Forelimb muscle (tissue), 1 donor: ENCODE data around the gene MIPOL1. TPM values are rescaled to one million over a fixed set of nuclear protein-coding genes. Genes with fewer than 3 reads are reported as not detected.
"Not testable (repeated sequence)": the region's sequence is repeated elsewhere in the genome, so short reads cannot be mapped to it uniquely, and the experiment has no call there.

ENCODE experiments used
- DNase-seq: peaks from one replicate; pipeline ENCODE4 v3.0.0-alpha.2; 2013; ENCODE audit warnings: low read depth
- polyA plus RNA-seq: library from polyadenylated mRNA; unstranded; fragments of 120-200 nt; gene quantifications from one replicate; pipeline ENCODE4 v1.2.1, GENCODE V29; 2013; ENCODE audit not compliant: insufficient read length

Gene MIPOL1
- polyA plus RNA-seq, 1 donor, result 4.8 TPM

DNA sequence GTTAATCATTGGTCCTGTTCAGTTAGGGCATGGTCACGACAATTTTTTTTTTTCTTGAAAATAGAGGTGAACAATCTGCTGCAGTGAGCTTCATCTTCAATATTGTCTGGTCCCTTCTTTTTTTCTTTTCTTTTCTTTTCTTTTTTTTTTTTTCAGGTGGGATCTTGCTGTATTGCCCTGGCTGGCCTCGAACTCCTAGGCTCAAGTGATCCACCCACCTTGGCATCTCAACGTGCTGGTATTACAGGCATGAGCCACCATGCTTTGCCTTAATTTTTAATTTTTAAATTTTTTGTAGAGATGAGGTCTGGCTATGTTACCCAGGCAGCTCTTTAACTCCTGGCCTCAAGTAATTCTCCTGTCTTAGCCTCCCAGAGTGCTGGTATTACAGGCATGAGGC is 36.5 kb downstream of the MIPOL1 start:
- no peak for DNase-seq

DNA sequence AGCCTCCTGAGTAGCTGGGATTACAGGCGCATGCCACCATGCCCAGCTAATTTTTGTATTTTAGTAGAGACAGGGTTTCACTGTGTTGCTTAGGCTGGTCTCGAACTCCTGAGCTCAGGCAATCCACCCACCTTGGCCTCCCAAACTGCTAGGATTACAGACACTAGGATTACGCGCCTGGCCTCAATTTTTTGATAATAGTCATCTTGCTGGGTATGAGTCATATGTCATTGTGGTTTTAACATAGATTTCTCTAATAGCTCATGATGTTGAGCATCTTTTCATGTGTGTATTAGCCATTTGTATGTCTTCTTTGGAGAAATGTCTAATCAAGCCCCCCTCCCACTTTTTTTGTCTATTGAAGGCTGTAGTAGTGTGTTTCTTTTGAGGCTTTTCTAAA is 38.3 kb downstream of the MIPOL1 start:
- DNase-seq, result not testable (repeated sequence)

DNA sequence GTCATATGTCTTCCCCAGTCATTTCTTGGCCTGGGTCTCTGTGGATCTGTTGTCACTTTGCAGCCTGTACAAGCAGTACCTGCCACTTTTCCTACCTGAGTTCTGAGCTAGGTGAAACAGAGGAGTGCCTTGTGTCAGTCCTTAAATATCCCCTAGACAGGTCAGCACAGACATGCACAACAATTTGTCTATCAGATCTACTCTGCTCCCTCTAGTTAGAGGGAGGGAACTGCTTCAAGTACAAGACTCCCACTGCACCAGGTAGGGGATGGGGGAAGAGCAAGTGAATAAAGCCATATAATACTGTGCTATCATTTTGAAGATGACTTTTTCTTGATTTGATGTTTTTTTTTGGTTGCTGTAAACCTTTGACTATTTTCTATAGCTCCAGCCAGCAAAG is 39.4 kb downstream of the MIPOL1 start:
- DNase-seq, result no peak

DNA sequence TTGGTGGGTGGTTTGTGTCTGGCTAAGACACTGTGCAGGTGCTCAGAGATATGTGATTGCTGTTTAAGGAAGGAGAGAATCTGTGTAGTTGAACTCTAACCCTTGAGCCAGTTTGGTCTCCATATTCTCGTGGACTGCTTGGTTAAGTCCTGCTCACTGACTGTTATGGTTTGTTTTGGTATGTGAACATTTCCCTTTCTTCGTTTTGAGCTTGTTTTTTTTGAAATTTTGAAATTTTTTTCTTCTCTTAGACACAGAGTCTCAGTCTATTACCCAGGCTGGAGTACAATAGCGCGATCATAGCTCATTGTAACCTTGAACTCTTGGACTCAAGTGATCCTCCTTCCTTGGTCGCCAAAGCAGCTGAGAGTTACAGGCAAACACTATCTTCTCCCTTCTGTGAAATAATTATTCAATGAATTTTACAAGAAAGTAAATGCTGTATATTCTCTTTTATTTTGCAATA is 40.0 kb downstream of the MIPOL1 start:
- no peak for DNase-seq

DNA sequence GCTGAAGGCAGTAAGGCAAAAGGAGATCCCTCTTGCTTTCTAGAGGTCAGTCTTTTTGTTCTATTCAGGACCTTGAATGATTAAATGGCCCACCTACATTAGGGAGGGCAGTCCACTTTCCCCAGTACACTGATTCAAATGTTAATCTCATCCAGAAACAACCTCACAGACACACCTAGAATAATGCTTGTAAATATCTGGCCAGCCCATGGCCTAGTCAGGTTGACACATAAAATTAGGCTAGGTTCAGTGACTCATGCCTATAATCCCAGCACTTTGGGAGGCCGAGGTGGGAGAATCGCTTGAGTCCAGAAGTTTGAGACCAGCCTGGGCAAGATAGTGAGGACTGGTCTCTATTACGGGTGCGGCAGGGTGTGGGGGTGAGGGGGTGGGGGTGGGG is 43.5 kb downstream of the MIPOL1 start:
- DNase-seq, result no peak

DNA sequence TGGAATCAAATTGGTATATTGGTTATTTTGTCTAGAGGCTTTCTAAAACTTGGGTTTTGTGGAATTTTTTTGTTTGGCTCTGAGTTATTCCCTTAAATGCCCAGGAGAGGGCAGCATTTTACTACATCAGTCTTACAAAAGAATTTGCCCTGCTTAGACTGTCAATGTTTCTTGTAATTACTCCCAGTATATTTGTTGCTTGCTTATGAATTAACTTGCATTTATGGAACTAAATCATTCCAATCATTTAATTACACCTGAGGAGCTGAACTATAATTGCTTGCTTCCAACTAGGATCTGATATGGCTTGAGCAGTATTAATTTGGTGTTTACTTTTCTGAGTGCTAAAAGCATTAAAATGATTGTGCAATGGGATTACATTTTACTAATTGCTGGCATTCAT is 48.7 kb downstream of the MIPOL1 start:
- peak; percentile 6 for DNase-seq

DNA sequence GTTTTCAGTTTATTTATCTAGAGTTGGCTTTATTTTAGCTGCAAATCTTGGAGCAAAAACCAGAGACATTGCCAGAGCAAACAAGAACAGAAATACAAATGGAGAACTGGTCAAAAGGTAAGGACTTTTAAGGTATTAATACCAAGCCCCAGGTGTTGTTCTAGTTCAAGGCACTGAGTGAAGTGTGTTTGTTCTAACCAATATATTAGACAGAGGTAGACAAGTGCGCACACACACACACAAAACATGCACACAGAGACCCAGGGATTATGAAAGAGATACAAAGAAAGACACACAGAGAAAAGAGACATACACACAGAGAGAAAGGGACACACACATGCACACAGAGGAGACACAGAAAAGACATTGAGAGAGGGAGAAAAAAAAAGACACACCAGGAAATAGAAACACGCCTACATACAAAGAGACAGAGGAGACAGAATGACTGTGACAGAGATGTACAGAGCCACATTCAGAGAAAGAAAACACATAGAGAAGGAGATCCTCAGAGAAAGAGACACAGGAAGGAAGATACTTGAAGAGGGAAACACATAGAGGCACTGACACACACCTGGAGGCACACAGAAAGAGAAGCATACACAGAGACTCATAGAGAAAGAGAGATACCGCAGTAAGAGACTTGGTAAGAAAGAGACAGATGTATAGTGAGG is 50.2 kb downstream of the MIPOL1 start:
- DNase-seq, result no peak

DNA sequence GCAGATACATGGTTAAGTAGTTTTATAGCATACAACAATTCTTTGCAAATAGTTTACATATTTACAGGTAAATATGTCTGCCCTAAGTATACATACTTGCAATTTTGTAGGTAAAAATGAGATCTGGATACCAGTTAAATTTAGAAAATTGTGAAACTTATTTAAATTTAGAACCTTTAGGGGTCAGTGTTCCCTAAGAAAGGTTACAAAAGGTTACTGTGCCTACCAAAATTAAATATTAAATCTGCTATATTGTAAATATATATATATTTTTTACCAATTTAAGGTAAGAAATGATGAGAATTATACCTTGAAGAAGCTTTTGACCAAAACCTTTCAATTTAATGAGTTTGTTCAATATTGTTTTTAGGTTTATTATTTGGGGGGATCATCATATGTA is 54.0 kb downstream of the MIPOL1 start:
- no peak for DNase-seq

DNA sequence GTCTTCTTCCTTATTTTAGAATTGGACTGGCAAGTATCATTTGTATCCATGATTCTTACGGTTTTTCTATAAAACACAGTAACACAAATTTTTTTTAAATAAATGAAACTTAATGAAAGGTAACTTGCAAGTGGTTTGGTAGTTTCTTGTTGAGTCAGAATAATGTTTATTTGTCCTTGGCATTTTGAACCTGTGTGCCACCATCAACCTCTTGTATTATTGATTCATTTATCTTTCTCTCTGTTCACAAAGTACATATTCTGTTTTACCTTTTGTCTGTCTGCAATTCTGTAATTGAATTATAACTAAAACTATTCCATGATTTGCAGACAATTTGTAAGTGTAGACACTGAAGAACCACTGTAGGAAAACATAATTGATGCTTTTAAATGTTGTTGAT is 54.7 kb downstream of the MIPOL1 start:
- DNase-seq, result no peak

DNA sequence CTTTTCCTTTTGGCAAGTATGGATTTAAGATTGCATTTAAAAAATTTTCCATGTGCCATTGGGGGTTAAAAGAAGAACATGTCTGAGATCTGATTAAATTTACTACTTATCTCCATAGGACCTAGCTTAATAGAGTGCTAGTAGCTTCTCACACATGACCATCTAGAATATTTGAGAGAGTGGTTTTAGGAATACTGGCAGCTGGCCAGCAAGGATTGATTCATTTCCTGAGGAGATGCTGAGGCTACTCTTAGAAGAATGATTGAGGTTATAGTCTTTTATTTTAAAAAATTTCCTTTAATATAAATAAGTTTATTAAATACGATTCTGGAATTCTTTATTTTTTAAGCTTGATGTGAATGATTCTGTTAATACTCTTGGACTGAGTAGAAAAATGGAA is 56.2 kb downstream of the MIPOL1 start:
- DNase-seq, result no peak

DNA sequence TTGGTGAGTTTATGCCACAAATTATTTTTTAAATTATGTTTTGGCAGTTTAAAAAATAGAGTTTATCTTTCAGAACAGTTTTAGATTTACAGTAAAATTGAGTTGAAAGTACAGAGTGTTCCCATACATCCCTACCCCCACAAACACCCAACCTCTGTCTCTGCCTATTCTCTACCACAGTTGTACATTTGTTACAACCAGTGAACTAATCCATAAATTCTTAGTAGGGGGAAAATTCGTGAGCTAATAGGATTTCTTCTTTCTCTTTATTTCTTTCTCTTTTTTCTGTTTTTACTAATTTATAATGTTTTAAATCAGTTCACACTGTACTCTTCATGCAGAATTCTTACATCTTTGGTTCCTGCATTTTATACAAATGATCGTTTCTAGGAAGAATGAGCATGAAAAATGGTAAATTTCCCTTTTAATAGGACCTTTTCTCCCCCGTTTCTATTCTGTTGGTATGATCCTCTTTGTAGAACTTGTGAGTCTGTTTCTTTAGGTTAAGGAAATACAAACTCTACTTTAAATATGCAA is 56.7 kb downstream of the MIPOL1 start:
- no peak for DNase-seq

DNA sequence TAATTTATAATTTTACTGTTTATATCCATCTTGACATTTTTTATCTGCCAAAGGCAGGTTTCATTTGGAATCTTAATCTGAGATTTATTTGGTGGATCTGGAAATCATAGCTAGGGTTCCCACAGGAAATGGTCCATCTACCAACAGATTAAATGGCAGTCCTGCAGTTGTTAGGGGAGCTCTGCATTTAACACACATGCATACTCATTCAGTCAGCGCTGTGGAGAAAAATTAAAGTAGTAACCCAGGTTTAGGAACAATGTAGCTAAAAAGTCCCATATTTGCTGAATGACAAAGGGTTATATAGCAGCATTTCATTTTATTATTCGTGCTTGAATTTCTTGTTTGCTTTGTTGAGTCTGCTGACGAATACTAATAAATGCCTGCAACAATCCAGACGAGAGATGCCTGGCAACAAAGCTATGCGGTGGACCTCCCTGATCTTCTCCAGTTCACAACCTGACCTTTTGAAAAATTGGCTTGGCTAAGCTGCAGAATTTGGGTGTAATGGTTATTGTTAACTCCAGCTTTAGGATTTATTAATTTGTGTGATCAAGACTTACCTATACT is 59.8 kb downstream of the MIPOL1 start:
- DNase-seq, result no peak

DNA sequence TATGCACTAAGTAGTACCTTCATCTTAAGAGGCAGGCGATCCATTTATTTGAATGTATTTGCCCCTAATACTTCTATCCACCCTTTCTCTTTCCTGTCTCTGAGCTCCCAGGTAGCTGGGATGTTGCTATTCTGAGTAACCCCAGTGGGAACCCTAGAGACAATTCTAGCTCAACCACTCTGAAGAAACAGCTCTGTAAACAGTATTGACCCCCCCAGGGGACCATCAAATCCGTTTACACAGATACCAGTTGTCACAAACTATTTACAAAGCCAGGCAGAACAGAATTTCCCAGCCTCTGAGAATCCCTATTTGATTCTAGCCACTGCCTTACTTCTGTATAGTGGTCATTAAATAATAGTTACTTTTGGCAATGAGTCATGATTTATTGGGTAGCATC is 64.9 kb downstream of the MIPOL1 start:
- DNase-seq, result no peak

DNA sequence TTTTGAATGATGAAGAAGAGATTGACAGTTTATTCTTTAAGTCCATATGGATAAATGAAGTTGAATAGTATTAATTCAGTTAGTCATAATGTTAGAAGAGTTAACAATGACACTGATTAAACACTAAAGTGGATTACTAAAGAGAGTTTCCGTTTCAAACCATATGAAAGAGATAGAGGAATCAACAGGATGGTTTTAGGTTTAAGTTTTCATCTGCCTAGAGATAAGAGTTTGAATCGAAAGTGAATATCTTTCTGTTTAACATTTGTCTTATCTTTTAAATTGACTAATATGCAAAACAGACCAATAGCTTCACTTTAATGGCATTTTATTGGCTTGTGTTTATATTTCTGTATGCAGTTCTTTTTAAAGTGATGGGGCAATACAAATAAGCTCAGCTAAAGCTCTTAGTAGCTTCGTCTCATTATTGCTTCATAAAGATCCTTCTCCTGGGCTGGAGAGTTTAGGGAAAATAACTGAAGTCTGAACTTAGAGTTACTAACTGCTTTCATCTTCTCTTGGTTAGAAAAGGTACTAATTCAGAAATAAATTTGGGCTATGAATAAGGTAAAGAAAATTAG is 66.0 kb downstream of the MIPOL1 start:
- DNase-seq, result no peak

DNA sequence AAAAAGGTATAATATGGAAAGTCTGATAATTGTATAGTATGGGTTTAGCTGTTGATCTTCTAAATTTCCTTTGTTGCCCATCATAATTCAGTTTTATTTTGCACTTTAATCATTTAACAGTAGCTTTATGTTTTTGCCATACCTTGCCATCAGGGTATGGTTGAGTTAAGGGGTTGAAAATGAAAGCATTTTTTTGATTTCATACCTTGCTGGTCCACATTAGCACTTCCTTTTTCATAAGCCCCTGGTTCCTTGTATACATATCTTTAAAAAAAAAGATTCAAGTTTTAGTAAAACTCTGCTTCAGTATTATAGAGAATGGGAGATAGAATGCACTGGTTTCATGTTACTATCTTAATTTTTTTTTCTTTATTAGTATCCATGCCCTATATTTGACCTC is 71.1 kb downstream of the MIPOL1 start:
- no peak for DNase-seq

DNA sequence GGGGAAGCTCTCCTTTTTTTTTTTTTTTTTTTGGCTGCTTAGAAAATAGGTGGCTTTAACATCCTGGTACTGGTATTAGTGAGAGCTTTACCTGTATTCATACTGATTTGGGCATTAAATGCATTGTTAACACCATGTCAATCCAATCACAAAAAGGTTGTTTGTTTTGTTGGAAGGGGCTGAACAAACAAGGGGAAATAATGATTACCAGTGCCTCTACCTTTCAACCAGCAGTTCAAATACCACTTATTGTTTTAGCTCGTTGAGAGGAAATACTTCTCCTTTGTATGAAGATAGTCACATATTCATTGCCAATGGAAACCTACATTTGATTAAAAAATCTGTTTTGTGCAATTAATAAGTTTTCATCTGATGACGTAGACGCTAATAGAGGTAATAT is 72.9 kb downstream of the MIPOL1 start:
- no peak for DNase-seq

DNA sequence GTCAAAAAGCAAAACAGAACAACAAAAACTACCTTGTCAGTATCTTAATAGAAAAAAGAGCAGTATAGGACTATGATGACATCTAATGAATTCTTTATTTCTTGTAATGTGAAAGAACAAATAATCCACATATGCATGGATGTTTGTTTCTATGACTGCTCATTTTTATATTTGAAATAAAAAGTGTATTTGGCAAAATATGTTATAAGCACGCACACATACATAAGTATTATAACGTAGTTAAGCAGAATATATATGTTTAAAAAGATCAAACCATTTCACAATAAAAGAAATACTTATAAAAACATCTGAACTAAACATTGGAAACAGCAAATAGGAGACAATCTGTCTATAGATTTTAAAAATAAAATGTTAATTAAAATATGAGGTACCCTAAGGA is 74.8 kb downstream of the MIPOL1 start:
- no peak for DNase-seq

DNA sequence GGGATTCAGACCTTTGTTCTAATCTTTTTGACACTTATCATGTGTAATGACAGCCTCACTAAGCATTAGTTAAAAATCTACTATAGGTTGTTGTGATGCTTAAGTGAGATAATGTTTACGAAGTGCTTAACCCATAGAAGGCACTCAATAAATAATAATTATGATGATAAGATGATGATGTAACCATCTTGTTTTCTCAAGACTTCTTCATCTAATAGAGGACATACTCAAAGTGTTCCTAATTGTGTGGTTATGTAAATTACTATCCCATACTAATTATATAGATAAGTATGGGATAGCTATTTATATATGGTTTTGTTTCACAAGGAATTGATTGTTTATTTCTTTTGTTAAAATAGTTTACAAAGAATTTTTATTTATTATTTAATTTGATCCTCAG is 76.9 kb downstream of the MIPOL1 start:
- DNase-seq, result no peak

DNA sequence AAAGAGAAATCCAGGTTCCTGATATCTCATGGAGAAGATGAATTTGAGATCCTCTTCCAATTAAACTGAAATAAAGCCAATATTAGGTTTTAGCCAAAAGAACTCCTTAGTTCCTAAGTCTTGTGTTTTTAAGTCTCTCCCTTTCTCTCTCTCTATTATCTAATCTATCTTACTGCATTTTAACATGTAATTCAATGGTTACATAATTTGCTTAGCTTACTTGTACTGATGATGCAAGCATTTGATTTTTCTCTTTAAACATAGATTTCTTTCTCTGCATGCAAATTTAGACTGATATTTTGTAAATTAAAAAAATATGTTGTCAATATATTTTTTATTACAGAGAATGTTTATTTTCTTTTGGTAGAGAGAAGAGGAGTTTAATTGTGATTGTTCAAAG is 78.2 kb downstream of the MIPOL1 start:
- DNase-seq, result no peak

DNA sequence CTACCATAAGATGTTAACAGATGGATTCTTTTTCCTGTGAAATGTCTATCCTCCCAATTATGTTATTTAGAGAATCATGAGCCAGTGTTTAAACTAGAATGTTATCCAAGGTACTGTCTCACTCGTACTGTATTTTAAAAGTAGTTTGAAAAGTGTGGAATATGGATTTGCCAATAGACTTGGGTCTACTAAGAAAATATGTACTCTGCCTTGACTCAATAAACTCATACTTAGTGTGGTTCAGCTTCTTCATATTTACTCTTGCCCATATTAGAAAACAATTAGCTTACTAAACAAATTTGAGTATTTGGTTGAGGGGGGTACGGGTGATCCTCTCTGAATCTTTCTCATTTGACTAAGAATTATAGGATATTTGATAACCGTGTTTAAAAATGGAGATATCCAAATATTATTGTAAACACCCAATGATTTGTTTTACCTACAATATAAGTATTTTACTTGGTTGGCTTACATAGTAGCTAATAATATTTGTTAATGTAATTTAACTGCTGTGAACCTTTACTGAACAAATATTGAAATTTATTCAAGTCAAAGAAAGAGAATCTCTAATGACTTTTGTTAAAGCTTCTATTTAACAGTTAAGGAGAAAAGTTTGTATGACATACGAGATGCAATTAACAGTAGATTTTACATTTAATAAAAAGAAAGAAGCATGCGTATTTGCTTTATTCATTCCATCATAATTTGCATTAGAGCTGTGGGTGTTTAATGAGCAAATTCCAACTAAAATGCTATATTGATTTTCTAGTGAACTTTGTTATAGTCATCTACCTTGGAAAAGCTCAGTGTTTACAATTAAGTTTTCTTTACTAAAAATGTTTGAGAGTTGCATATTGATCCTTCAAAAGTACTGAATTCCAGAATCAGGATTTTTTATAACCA is 81.2 kb downstream of the MIPOL1 start:
- DNase-seq, result no peak

DNA sequence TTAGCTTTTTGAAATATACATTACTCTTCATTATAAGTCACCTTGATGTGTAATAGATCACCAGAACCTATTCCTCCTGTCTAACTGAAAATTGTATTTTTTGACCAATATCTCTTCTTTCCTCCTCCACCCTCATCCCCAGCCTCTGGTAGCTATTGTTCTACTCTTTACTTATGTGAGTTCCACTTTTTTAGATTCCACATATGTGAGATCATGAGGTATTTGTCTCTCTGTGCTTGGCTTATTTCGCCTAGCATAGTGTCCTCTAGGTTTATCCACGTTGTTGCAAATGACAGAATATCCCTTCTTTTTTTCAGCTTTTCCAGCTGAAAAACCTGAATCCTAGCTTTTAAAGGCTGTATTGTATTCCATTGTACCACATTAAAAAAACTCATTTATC is 82.1 kb downstream of the MIPOL1 start:
- DNase-seq, result no peak

DNA sequence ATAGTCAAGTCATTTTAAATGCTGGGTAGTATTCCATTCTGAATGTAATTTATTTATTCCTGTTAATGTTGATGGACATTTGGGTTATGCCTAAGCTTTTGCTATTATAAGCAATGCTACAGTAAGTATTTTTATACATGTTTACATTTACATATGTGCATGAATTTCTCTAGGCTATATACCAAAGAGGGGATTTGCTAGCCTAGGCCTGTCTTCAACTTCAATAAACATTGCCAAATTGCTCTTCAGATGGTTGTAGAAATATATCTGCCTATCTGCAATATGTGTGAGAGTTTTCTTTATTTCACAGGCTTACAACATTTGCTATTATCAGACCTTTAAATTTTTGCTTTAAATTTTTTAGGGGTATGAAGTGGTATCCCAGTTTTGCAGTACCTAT is 87.0 kb downstream of the MIPOL1 start:
- DNase-seq, result no peak
